CD4-positive, alpha-beta T cell treated with Interleukin-6 for 4 hours (primary cell): ENCODE results near the gene OR10H4.
"Not testable (repeated sequence)": the region's sequence is repeated elsewhere in the genome, so short reads cannot be mapped to it uniquely, and the experiment has no call there.

Experiments used
- DNase-seq: peaks from one replicate; pipeline ENCODE4 v3.0.0-alpha.2; 2020; ENCODE audit warnings: mixed read lengths

OR10H4 gene

GRCh38 chr19:15948223-15949058 lies at the start of gene OR10H4:
OR10H4 (plus strand) TSS chr19:15949008; CDS start chr19:15949008, 0 bp downstream.
- no peak for DNase-seq

GRCh38 chr19:15899561-15899960 lies 49.2 kb upstream of the OR10H4 start:
- not testable (repeated sequence) for DNase-seq

- DNase-seq = not testable (repeated sequence)
Measured at GRCh38 chr19:15900032-15900431, 48.8 kb upstream of the OR10H4 start.

GRCh38 chr19:15900504-15900903 lies 48.3 kb upstream of the OR10H4 start:
- DNase-seq = no peak

GRCh38 chr19:15902254-15902653 lies 46.6 kb upstream of the OR10H4 start:
- no peak for DNase-seq

- DNase-seq = not testable (repeated sequence)
Measured at GRCh38 chr19:15902898-15903297, 45.9 kb upstream of the OR10H4 start.

- DNase-seq = no peak
Measured at GRCh38 chr19:15905026-15905425, 43.8 kb upstream of the OR10H4 start.

- DNase-seq = no peak
Measured at GRCh38 chr19:15911599-15912235, 37.1 kb upstream of the OR10H4 start.

- DNase-seq = no peak
Measured at GRCh38 chr19:15913384-15913783, 35.4 kb upstream of the OR10H4 start.

- no peak for DNase-seq
Measured at GRCh38 chr19:15913830-15914229, 35.0 kb upstream of the OR10H4 start.

- DNase-seq = no peak
Measured at GRCh38 chr19:15915109-15915508, 33.7 kb upstream of the OR10H4 start.

GRCh38 chr19:15919243-15919642 lies 29.6 kb upstream of the OR10H4 start:
- DNase-seq = no peak

- no peak for DNase-seq
Measured at GRCh38 chr19:15922021-15922420, 26.8 kb upstream of the OR10H4 start.

GRCh38 chr19:15923702-15924101 lies 25.1 kb upstream of the OR10H4 start:
- DNase-seq = no peak

- DNase-seq = no peak
Measured at GRCh38 chr19:15926484-15926883, 22.3 kb upstream of the OR10H4 start.

GRCh38 chr19:15928321-15928720 lies 20.5 kb upstream of the OR10H4 start:
- no peak for DNase-seq

GRCh38 chr19:15933761-15934331 lies 15.0 kb upstream of the OR10H4 start:
- not testable (repeated sequence) for DNase-seq

GRCh38 chr19:15934332-15935078 lies 14.3 kb upstream of the OR10H4 start, which contains the start of gene CYP4F11:
CYP4F11 (minus strand) TSS chr19:15934529; CDS start chr19:15934408, 121 bp downstream.
- no peak for DNase-seq

GRCh38 chr19:15935167-15935702 lies 13.6 kb upstream of the OR10H4 start:
- no peak for DNase-seq

- DNase-seq = no peak
Measured at GRCh38 chr19:15936173-15936572, 12.6 kb upstream of the OR10H4 start.

- no peak for DNase-seq
Measured at GRCh38 chr19:15936950-15937349, 11.9 kb upstream of the OR10H4 start.

- DNase-seq = no peak
Measured at GRCh38 chr19:15937771-15938170, 11.0 kb upstream of the OR10H4 start.

- DNase-seq = no peak
Measured at GRCh38 chr19:15944401-15944800, 4.4 kb upstream of the OR10H4 start.
